ENCODE results near the gene MYL4. TPM values are rescaled to one million over a fixed set of nuclear protein-coding genes. Genes with fewer than 3 reads are reported as not detected.

MYL4 gene
- not detected in 2 replicates for total RNA-seq

DNA sequence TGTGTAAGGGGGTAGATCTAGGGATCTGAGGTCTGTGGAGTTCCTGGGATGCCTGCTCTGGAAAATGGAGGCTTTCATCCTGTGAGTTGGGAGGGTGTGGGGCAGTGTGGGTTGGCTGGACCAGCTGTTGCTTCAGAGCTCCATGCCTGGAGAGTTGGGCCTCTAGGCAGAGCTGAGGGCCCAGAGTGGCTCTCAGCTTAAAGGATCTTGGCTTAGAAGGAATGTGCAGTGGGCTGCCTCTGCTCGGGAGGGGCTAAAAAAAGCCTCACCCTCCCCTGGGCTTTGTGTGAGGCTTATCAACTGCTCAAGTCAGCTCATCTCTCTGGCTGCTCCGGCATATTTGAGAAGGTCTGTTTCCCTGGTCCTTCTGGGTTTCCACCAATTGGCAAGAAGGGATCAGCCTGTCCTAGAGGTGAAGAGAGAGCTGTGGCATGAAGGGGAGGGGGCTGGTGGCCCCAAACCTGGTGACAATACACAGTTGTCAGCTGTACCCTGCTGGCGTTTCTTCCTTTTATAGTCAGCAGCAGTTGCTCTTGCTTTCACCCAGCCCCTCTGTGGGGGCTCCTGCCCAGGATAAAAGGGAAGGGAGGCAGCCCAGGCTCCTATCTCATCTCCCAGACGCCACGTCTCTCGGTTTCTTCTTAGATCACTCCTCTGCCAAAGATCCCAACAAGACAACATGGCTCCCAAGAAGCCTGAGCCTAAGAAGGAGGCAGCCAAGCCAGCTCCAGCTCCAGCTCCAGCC is at the start of gene MYL4:
Gene MYL4 (plus strand): TSS at position 605 of the 745 bp plus-strand sequence. CDS start 75 bp downstream, at position 680.

DNA sequence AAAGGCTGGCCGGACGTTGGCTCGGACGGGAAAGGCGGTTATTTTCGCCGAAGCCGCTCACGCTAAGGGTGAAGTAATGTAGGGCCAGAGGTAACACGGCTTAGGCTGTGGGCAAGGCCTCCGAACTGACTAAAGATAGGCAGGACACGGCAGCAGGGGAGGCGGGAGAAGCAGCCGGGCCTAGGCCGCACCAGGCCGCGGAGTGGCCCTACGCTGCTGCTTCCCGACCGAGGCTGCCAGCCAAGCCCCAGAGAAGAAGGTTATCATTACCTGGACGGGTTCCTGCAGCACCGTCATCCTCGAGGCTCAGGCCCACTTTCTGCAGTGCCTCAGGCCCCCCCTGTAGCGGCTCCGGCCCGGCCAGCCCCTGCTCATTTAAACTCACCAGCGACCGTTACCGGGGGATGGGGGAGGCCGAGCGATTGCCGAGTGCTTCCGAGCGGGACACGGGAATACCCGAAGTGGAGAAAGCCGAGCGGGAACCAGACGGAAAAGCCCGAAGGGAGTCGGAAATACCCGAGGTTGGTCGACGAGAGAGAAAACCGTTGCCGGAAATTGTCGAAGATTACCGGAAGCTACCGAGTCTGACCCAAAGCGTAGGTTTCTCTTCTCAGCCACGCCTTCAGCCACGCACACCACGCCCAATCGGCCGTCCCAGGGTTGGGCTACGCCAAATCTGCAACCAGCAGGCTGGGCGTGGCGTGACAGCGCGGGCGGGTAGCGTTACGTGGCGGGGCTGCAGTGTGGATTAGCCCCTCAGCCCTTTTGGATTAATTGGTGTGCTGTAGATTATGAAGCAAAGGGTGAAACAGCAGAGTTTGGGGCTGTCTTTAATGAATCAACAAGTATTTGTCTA is 20.0 kb upstream of the MYL4 start, which contains the start of gene CDC27:
Gene CDC27 (minus strand): TSS at position 420 of the 856 bp plus-strand sequence. CDS start 123 bp downstream, at position 297.

DNA sequence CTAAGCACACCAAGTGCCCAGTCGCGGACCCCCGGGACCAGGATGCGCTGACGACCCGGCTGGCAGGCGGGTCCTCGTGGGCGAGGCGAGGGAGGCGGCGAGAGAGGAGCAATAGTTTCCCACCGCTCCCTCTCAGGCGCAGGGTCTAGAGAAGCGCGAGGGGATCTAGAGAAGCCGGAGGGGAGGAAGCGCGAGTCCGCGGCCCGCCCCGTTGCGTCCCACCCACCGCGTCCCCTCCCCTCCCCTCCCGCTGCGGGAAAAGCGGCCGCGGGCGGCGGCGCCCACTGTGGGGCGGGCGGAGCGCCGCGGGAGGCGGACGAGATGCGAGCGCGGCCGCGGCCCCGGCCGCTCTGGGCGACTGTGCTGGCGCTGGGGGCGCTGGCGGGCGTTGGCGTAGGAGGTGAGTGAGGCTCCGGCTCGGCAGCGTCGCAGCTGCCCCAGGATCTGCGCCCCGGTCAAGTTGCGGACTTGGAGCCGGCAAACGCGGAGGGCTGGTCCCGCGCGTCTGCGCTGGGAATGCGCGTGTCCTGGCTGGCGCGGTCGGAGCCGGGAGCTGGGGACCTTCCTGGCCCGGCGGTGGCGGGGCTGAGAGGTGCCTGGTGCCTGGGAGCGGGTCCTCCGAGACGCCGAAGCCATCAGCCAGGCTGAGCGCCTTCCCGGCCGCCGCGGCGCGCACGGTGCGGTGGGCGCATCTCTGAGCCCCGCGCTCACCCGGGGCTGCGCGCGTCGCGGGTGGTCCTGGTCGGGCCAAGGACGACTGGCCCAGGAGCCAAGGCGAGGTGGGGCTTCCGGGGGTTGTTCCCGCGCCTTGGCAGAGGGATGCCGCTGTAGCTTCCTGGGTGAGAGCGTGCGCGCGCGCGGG is 44.6 kb downstream of the MYL4 start, which contains the start of gene ITGB3:
Gene ITGB3 (plus strand): TSS at position 287 of the 862 bp plus-strand sequence. CDS start 35 bp downstream, at position 322.

Other genes with a start within 250 kb of the MYL4 start
- not detected in 2 replicates for gene RPRML, start 230.1 kb upstream of the MYL4 start, total RNA-seq
- 86.2 and 93.0 TPM in 2 replicates for gene CDC27, start 20.1 kb upstream of the MYL4 start, total RNA-seq
- gene ITGB3, start 44.5 kb downstream of the MYL4 start, total RNA-seq: 0.34 and 1.2 TPM in 2 replicates
- 3.1 and 8.0 TPM in 2 replicates for gene EFCAB13, start 114.6 kb downstream of the MYL4 start, total RNA-seq